HCT116 (cell line): ENCODE measurements around the gene SESN1. TPM values are rescaled to one million over a fixed set of nuclear protein-coding genes. Genes with fewer than 3 reads are reported as not detected.

ENCODE experiments used
- ATAC-seq: fragments of 200-7000 bp; cut with Tn5 transposase; 2 replicates; pipeline ENCODE4 v1.9.1; 2020; ENCODE audit warnings: mild to moderate bottlenecking, moderate library complexity
- BruUV-seq: library from RNA; stranded (reverse); fragments of 400-500 nt; replicated peaks from 2 replicates; lab custom pipeline; 2021; lab: Mats Ljungman, UMichigan
- CTCF ChIA-PET: fragments of 300-600 bp; sonication (Branson Sonifier 250); formaldehyde crosslinking; loops from one replicate; lab custom pipeline; 2021; ENCODE audit warnings: antibody characterized with exemption; lab: Charles Lee
- POLR2A ChIA-PET: fragments of 300-600, 350-600 bp; sonication (Branson Sonifier 250); formaldehyde crosslinking; loops from one replicate; lab custom pipeline; 2021; ENCODE audit warnings: antibody characterized with exemption; lab: Charles Lee
- RAD21 ChIA-PET, 2 experiments: fragments of 300-600 bp; sonication (Branson Sonifier 250); formaldehyde crosslinking; loops; one replicate each; lab custom pipeline; 2023; ENCODE audit warnings: low total read pairs in 2 of 2; ENCODE audit not compliant: uncharacterized antibody in 2 of 2, unreplicated experiment in 2 of 2, low non-redundant PET in 1 of 2; lab: Charles Lee
- DNase-seq: peaks from one replicate; pipeline ENCODE4 v3.0.0-alpha.2; 2010; ENCODE audit warnings: low read depth, low spot score
- H2AFZ ChIP-seq: fragments of 200-600 bp; shearing (Covaris generic), sonication (generic); 2 replicates; pipeline ENCODE4 v1.6.1; 2017; ENCODE audit warnings: low read depth, mixed run types, mixed read lengths, antibody characterized with exemption, low read length; ENCODE audit not compliant: poor library complexity, severe bottlenecking
- H3K27ac ChIP-seq: 2 replicates; pipeline ENCODE4 v1.5.1; 2012; ENCODE audit warnings: low read depth, low read length
- H3K27me3 ChIP-seq: fragments of 200-600 bp; sonication (generic); 2 replicates; pipeline ENCODE4 v1.6.1; 2016; ENCODE audit warnings: mixed run types, low read length, mixed read lengths; ENCODE audit not compliant: insufficient read depth
- H3K36me3 ChIP-seq, 2 experiments: fragments of 200-500 bp in 1 of 2; fragments of 200-600 bp in 1 of 2; sonication (Bioruptor generic) in 1 of 2; sonication (generic) in 1 of 2; 2 replicates each; pipeline versions ENCODE4 v1.5.1 to v1.6.1; 2014 to 2016; ENCODE audit warnings: low read length in 2 of 2, inconsistent platforms in 1 of 2, mixed read lengths in 1 of 2, mixed run types in 1 of 2; ENCODE audit not compliant: insufficient read depth in 2 of 2, control insufficient read depth in 1 of 2
- H3K4me1 ChIP-seq, 2 experiments: fragments of 200-600 bp in 1 of 2; sonication (generic) in 1 of 2; 2 replicates each; pipeline versions ENCODE4 v1.5.1 to v1.6.1; 2012 to 2017; ENCODE audit warnings: low read length in 2 of 2, inconsistent platforms in 1 of 2, mild to moderate bottlenecking in 1 of 2, mixed read lengths in 1 of 2, mixed run types in 1 of 2, moderate library complexity in 1 of 2; ENCODE audit not compliant: insufficient read depth in 2 of 2, control insufficient read depth in 1 of 2
- H3K4me2 ChIP-seq: fragments of 200-600 bp; sonication (generic); 2 replicates; pipeline ENCODE4 v1.6.1; 2017; ENCODE audit warnings: mixed run types, low read length, mixed read lengths
- H3K4me3 ChIP-seq, 2 experiments: fragments of 200-600 bp in 1 of 2; sonication (generic) in 1 of 2; replicated peaks in 1 of 2; 2 replicates each; pipeline ENCODE4 v1.5.1; 2011 to 2016; ENCODE audit warnings: low read length in 2 of 2, control low read depth in 1 of 2, low read depth in 1 of 2, mild to moderate bottlenecking in 1 of 2, mixed read lengths in 1 of 2, mixed run types in 1 of 2
- H3K79me2 ChIP-seq: fragments of 200-600 bp; sonication (generic); 2 replicates; pipeline ENCODE4 v1.6.1; 2017; ENCODE audit warnings: mild to moderate bottlenecking, mixed run types, low read length, moderate library complexity, mixed read lengths; ENCODE audit not compliant: insufficient read depth
- H3K9ac ChIP-seq: fragments of 200-600 bp; sonication (generic); 2 replicates; pipeline ENCODE4 v1.6.1; 2016; ENCODE audit warnings: low read length, mixed read lengths
- H3K9me2 ChIP-seq: fragments of 200-600 bp; sonication (generic), shearing (Covaris generic); 2 replicates; pipeline ENCODE4 v1.6.1; 2017; ENCODE audit warnings: mixed run types, mild to moderate bottlenecking, moderate library complexity; ENCODE audit not compliant: insufficient read depth
- H3K9me3 ChIP-seq, 2 experiments: fragments of 200-500 bp in 1 of 2; fragments of 200-600 bp in 1 of 2; sonication (Bioruptor generic) in 1 of 2; sonication (generic) in 1 of 2; 2 replicates each; pipeline ENCODE4 v1.6.1; 2014 to 2017; ENCODE audit warnings: low read length in 2 of 2, mixed read lengths in 2 of 2, inconsistent platforms in 1 of 2, low read depth in 1 of 2, mild to moderate bottlenecking in 1 of 2, mixed run types in 1 of 2, moderate library complexity in 1 of 2; ENCODE audit not compliant: control insufficient read depth in 1 of 2, insufficient read depth in 1 of 2
- H4K20me1 ChIP-seq: fragments of 200-600 bp; sonication (generic), shearing (Covaris generic); 2 replicates; pipeline ENCODE4 v1.6.1; 2017; ENCODE audit warnings: mixed run types, mild to moderate bottlenecking, moderate library complexity; ENCODE audit not compliant: insufficient read depth
- CBX3 ChIP-seq: IDR thresholded peaks from 2 replicates; pipeline ENCODE4 v1.6.1; 2012; ENCODE audit warnings: low read depth
- CEBPB ChIP-seq: IDR thresholded peaks from 2 replicates; pipeline ENCODE4 v1.6.1; 2012; ENCODE audit warnings: low read depth
- CTCF ChIP-seq, 3 experiments: fragments of 200-600 bp in 1 of 3; sonication (generic) in 1 of 3; IDR thresholded peaks in 2 of 3; conservative IDR thresholded peaks in 1 of 3; 2 replicates each; pipeline ENCODE4 v1.5.1; 2012 to 2017; ENCODE audit warnings: low read depth in 2 of 3, low read length in 2 of 3, antibody characterized with exemption in 1 of 3, borderline replicate concordance in 1 of 3, control low read depth in 1 of 3, mild to moderate bottlenecking in 1 of 3, mixed read lengths in 1 of 3, mixed run types in 1 of 3, moderate library complexity in 1 of 3; ENCODE audit not compliant: insufficient read depth in 1 of 3
- EGR1 ChIP-seq: IDR thresholded peaks from 2 replicates; pipeline ENCODE4 v1.6.1; 2012; ENCODE audit warnings: low read depth
- ELF1 ChIP-seq: IDR thresholded peaks from 2 replicates; pipeline ENCODE4 v1.6.1; 2012; ENCODE audit warnings: low read depth, borderline replicate concordance
- EZH2 ChIP-seq: fragments of 200-600 bp; sonication (generic); IDR thresholded peaks from 2 replicates; pipeline ENCODE4 v1.6.1; 2017; ENCODE audit warnings: antibody characterized with exemption, mixed run types
- EZH2phosphoT487 ChIP-seq: fragments of 200-600 bp; IDR thresholded peaks from 2 replicates; pipeline ENCODE4 v1.6.1; 2018; ENCODE audit warnings: antibody characterized with exemption, borderline replicate concordance
- FOSL1 ChIP-seq: IDR thresholded peaks from 2 replicates; pipeline ENCODE4 v1.6.1; 2012; ENCODE audit warnings: low read depth
- POLR2A ChIP-seq: IDR thresholded peaks from 2 replicates; pipeline ENCODE4 v1.7.0; 2011; ENCODE audit warnings: borderline replicate concordance; ENCODE audit not compliant: insufficient read depth, insufficient read length; ENCODE audit errors: extremely low read depth
- POLR2AphosphoS5 ChIP-seq: IDR thresholded peaks from 2 replicates; pipeline ENCODE4 v1.6.1; 2011; ENCODE audit warnings: mild to moderate bottlenecking, low read depth, low read length, moderate library complexity
- RAD21 ChIP-seq: IDR thresholded peaks from 2 replicates; pipeline ENCODE4 v1.6.1; 2012; ENCODE audit warnings: low read depth, mild to moderate bottlenecking
- REST ChIP-seq: IDR thresholded peaks from 2 replicates; pipeline ENCODE4 v1.6.1; 2012; ENCODE audit warnings: low read depth
- SIN3A ChIP-seq: IDR thresholded peaks from 2 replicates; pipeline ENCODE4 v1.6.1; 2012; ENCODE audit warnings: low read depth
- SRF ChIP-seq: IDR thresholded peaks from 2 replicates; pipeline ENCODE4 v1.6.1; 2012; ENCODE audit warnings: low read depth
- YY1 ChIP-seq: IDR thresholded peaks from 2 replicates; pipeline ENCODE4 v1.6.1; 2011; ENCODE audit warnings: low read length, low read depth, moderate library complexity, mild to moderate bottlenecking; ENCODE audit not compliant: insufficient replicate concordance; ENCODE audit errors: extremely low read depth
- ZNF274 ChIP-seq: fragments of 200-500 bp; sonication (Bioruptor generic); IDR thresholded peaks from 2 replicates; pipeline ENCODE4 v1.6.1; 2014; ENCODE audit warnings: mild to moderate bottlenecking, low read depth, low read length, inconsistent platforms
- intact Hi-C: fragments of 100-400 bp; cut with micrococcal nuclease; formaldehyde crosslinking; loops from 2 replicates; pipeline ENCODE4 v1.10.0; 2022
- total RNA-seq: library from RNA; stranded (reverse); gene quantifications from one replicate; pipeline ENCODE4 v1.2.1, GENCODE V29; 2021; ENCODE audit not compliant: unreplicated experiment
- TF ChIP-seq, protein P1 (sequence below): IDR thresholded peaks from 2 replicates; pipeline ENCODE4 v1.6.1; 2012
- TF ChIP-seq, protein P2 (sequence below): IDR thresholded peaks from 2 replicates; pipeline ENCODE4 v1.6.1; 2011; ENCODE audit warnings: mild to moderate bottlenecking, low read length, moderate library complexity; ENCODE audit not compliant: insufficient replicate concordance; ENCODE audit errors: extremely low read depth

SESN1 gene
- total RNA-seq, 1 experiment from 2014 or later = 9.3 TPM

- no TSS peak for BruUV-seq
- POLR2A ChIA-PET = no interaction called here
Measured at GRCh38 chr6:108982154-108983113, 112.2 kb downstream of the SESN1 start.

More at GRCh38 chr6:108982154-108983113, 112.2 kb downstream of the SESN1 start:
- intact Hi-C loops = no loop called here
- no peak for TF ChIP-seq EGR1
- TF ChIP-seq, protein P1, sequence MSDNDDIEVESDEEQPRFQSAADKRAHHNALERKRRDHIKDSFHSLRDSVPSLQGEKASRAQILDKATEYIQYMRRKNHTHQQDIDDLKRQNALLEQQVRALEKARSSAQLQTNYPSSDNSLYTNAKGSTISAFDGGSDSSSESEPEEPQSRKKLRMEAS = no peak
- TF ChIP-seq REST = no peak
- no peak for TF ChIP-seq CTCF (IDR thresholded peaks at IDR 0.05 in 2 of 3, conservative IDR thresholded peaks at IDR 0.05 in 1 of 3; ENCODE audit: borderline replicate concordance in 1 of 3, insufficient read depth in 1 of 3, low read depth in 2 of 3, low read length in 2 of 3)
- no peak for TF ChIP-seq POLR2A
- TF ChIP-seq CBX3 = no peak
- no peak for TF ChIP-seq CEBPB
- no peak for TF ChIP-seq POLR2AphosphoS5
- TF ChIP-seq ZNF274 = no peak
- no peak for TF ChIP-seq RAD21
- no peak for TF ChIP-seq SIN3A
- no peak for TF ChIP-seq SRF
- no peak for TF ChIP-seq FOSL1
- TF ChIP-seq, protein P2, sequence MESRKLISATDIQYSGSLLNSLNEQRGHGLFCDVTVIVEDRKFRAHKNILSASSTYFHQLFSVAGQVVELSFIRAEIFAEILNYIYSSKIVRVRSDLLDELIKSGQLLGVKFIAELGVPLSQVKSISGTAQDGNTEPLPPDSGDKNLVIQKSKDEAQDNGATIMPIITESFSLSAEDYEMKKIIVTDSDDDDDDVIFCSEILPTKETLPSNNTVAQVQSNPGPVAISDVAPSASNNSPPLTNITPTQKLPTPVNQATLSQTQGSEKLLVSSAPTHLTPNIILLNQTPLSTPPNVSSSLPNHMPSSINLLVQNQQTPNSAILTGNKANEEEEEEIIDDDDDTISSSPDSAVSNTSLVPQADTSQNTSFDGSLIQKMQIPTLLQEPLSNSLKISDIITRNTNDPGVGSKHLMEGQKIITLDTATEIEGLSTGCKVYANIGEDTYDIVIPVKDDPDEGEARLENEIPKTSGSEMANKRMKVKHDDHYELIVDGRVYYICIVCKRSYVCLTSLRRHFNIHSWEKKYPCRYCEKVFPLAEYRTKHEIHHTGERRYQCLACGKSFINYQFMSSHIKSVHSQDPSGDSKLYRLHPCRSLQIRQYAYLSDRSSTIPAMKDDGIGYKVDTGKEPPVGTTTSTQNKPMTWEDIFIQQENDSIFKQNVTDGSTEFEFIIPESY = no peak
- no peak for TF ChIP-seq EZH2
- TF ChIP-seq YY1 = no peak
- TF ChIP-seq ELF1 = no peak
- TF ChIP-seq EZH2phosphoT487 = no peak
- no peaks in the 10 kb centered on the region for H3K79me2 ChIP-seq
- H3K9ac ChIP-seq = no peak overlapping the region
- no peaks in the 10 kb centered on the region for H3K9me3 ChIP-seq
- H2AFZ ChIP-seq = no peak overlapping the region
- H3K9me2 ChIP-seq = no peaks in the 10 kb centered on the region
- no peak overlapping the region for H3K4me3 ChIP-seq
- ATAC-seq (no peak), DNase-seq (no peak)
- no peaks in the 10 kb centered on the region for H3K36me3 ChIP-seq
- CTCF ChIA-PET = no interaction called here
- no peaks in the 10 kb centered on the region for H3K4me1 ChIP-seq
- no peaks in the 10 kb centered on the region for H4K20me1 ChIP-seq
- H3K27me3 ChIP-seq = no peaks in the 10 kb centered on the region
- H3K27ac ChIP-seq = no peak overlapping the region
- RAD21 ChIA-PET = no interaction called here
- H3K4me2 ChIP-seq = no peak overlapping the region
